ENCODE measurements around the gene TIMM17B. TPM values are rescaled to one million over a fixed set of nuclear protein-coding genes. Genes with fewer than 3 reads are reported as not detected.

The TIMM17B gene
- total and polyA plus RNA-seq, 2 of the 8 experiments (the other 6 are each of a cell fraction or from before 2014, with no cell fraction given), result 77.8 to 246 TPM

DNA sequence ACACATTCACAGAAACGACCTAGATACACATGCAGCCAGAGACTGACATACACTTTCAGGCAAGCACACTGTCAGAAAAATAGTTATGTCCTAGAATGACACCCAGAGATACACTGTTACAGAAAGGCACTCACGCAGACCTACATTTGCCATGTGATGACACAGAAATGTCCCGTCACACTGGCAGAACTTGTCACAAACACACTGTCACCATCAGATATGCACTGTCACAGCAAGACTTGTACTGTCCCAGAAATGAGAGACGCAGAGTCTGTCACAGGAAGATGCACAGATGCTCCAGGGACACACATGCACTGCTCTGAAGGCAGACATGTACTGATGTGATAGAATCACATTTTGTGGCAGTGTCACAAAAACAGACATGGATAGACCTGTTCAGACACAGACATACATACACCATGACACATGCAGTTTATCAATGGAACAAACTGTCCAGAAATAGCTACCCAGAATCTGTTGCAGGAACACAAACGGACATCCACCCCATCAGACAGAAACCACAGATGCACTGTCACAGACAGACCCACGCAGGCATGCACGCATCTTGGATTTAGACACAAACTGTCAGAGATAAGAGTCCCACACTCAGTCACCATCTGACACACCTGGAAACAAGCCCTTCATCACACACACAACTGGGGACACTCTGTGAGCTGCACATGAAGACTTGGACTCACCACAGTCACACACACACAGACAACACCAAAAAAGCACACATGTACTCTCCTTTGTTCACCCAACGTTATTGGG lies 22.6 kb upstream of the TIMM17B start:
- H2AFZ ChIP-seq (ENCODE audit: low read length), result no peak overlapping the region
- H3K36me3 ChIP-seq (ENCODE audit: control insufficient read depth in 2 of 4, insufficient read depth in 4 of 4, low read length in 3 of 4), result peaks cover 0 to 36% (median 18%) of the 10 kb centered on the region in 4 experiments; a peak in 7 of 8 replicates
- peak overlapping the region; percentile 87 for H3K18ac ChIP-seq (ENCODE audit: extremely low read depth, low read length)
- H3K9ac ChIP-seq (replicated peaks in 1 of 4; ENCODE audit: extremely low read depth in 1 of 4, low read depth in 3 of 4, low read length in 3 of 4), result peak overlapping the region in 2 of 4 experiments; percentile 74 to 83; a peak in 3 of 7 replicates
- peak; percentile 89 for FAIRE-seq
- peak overlapping the region; percentile 21 for H2BK120ac ChIP-seq (replicated peaks; ENCODE audit: low read depth, low read length)
- DNase-seq (ENCODE audit: low read depth in 1 of 2, low spot score in 2 of 2), result no peak
- H2BK5ac ChIP-seq (ENCODE audit: low read depth, low read length), result peak overlapping the region; percentile 96
- H3K14ac ChIP-seq (ENCODE audit: insufficient read length), result no peak overlapping the region
- no peaks in the 10 kb centered on the region for H3K79me1 ChIP-seq (ENCODE audit: low read depth, low read length)
- peak overlapping the region; percentile 90; the same call in 1 of the 2 replicates for H2BK20ac ChIP-seq (ENCODE audit: low read length)
- 0 out of 2 replicates have a peak overlapping the region, but pooled peaks have one; percentile 61 for H2BK15ac ChIP-seq (ENCODE audit: low read length)
- peak overlapping the region; percentile 53 for H3K23ac ChIP-seq (ENCODE audit: insufficient read length)
- H2AK5ac ChIP-seq (ENCODE audit: low read depth, low read length), result peak overlapping the region; percentile 93; the same call in 1 of the 2 replicates
- no peaks in the 10 kb centered on the region for H3K27me3 ChIP-seq (replicated peaks in 1 of 4; ENCODE audit: control insufficient read depth in 3 of 4, extremely low read depth in 1 of 4, insufficient read depth in 3 of 4, low read length in 3 of 4)
- H4K5ac ChIP-seq (ENCODE audit: insufficient read length, low read depth, low read length), result no peak overlapping the region
- peaks cover 7 to 15% of the 10 kb centered on the region in 2 experiments for H4K20me1 ChIP-seq (replicated peaks in 1 of 2; ENCODE audit: control insufficient read depth in 1 of 2, insufficient read depth in 2 of 2, low read length in 2 of 2)
- H3K4me1 ChIP-seq (replicated peaks in 1 of 4; ENCODE audit: control insufficient read depth in 3 of 4, insufficient read depth in 4 of 4, low read length in 3 of 4), result peaks cover 8 to 15% (median 12%) of the 10 kb centered on the region in 4 experiments; a peak in 6 of 7 replicates
- POLR2A ChIA-PET (ENCODE audit: partially characterized antibody), result interaction anchor here (1.0 to 30.9 kb wide), 6 partner anchors 8 to 38 kb away, joined by 3 to 572 read pairs (median 4); partner anchors contain the start of genes PQBP1, SLC35A2 and TIMM17B
- no peak overlapping the region for H4K8ac ChIP-seq (ENCODE audit: extremely low read depth, insufficient read depth, low read length)
- peak overlapping the region; percentile 83 for H4K91ac ChIP-seq (replicated peaks; ENCODE audit: insufficient read length, low read length)
- peaks cover 16 to 56% of the 10 kb centered on the region in 2 experiments for H3K79me2 ChIP-seq (ENCODE audit: control insufficient read depth in 1 of 2, insufficient read depth in 2 of 2, low read length in 2 of 2)
- TF ChIP-seq SRF (IDR thresholded peaks at IDR 0.05; ENCODE audit: low read depth, low read length) (no peak), POLR2A (IDR thresholded peaks at IDR 0.05; ENCODE audit: control extremely low read depth in 1 of 2, low read depth in 2 of 2, low read length in 2 of 2) (peak in 1 of 2 experiments; percentile 20; a peak in 1 of 3 replicates)
- H3K4ac ChIP-seq (replicated peaks; ENCODE audit: insufficient read length, low read depth, low read length), result peak overlapping the region; percentile 75
- peak overlapping the region; percentile 79 to 94 for H3K4me2 ChIP-seq (ENCODE audit: insufficient read depth in 1 of 2, low read depth in 2 of 2, low read length in 2 of 2)
- no peak overlapping the region for H3K56ac ChIP-seq (replicated peaks; ENCODE audit: insufficient read length, low read depth, low read length)
- H3K4me3 ChIP-seq (ENCODE audit: extremely low read depth in 1 of 4, insufficient read depth in 2 of 4, low read depth in 3 of 4, low read length in 4 of 4), result peak overlapping the region; percentile 52 to 96 (median 75); a peak in 7 of 8 replicates
- WGBS, 2 experiments (ENCODE audit: extremely low coverage in 1 of 2, insufficient coverage in 1 of 2, insufficient read length in 1 of 2, insufficient replicate concordance in 2 of 2, low coverage in 1 of 2, low lambda C conversion rate in 2 of 2, missing lambda C conversion rate in 1 of 2), result 68% methylated on average over 8 of the region's 8 CpGs; no CpG with 5 or more reads in 1 of the 2 experiments
- peak overlapping the region; percentile 84 for H2BK12ac ChIP-seq (ENCODE audit: low read depth, low read length)
- no peaks in the 10 kb centered on the region for H3K9me3 ChIP-seq (ENCODE audit: insufficient read depth in 2 of 2, low read depth in 1 of 2, low read length in 1 of 2)
- peaks cover 11% of the 10 kb centered on the region for H3K23me2 ChIP-seq (ENCODE audit: low read depth, low read length)
- CTCF ChIA-PET (ENCODE audit: partially characterized antibody), result interaction anchor here (2.2 kb wide), 1 partner anchor 26 kb away, joined by 6 read pairs; no protein-coding TSS in a partner anchor
- H3K27ac ChIP-seq (ENCODE audit: low read depth, low read length), result peak overlapping the region; percentile 83; the same call in 1 of the 2 replicates
